Chondrocyte (in vitro differentiated cells): Measurements from ENCODE around the gene PLXDC2. TPM values are rescaled to one million over a fixed set of nuclear protein-coding genes. Genes with fewer than 3 reads are reported as not detected.

ENCODE experiments used
- DNase-seq: peaks from one replicate; pipeline ENCODE4 v3.0.0; 2021; ENCODE audit warnings: mixed read lengths, low spot score
- H3K27ac Mint-ChIP-seq: one replicate; pipeline ENCODE4 v1.8.0; 2021; ENCODE audit warnings: mild to moderate bottlenecking, moderate library complexity, mixed read lengths; ENCODE audit not compliant: unreplicated experiment
- H3K27me3 Mint-ChIP-seq: 2 replicates; pipeline ENCODE4 v1.8.0; 2021; ENCODE audit warnings: low read depth, mixed read lengths
- H3K36me3 Mint-ChIP-seq: 2 replicates; pipeline ENCODE4 v1.8.0; 2021; ENCODE audit warnings: low read depth, mixed read lengths
- H3K4me1 Mint-ChIP-seq: 2 replicates; pipeline ENCODE4 v1.8.0; 2021; ENCODE audit warnings: low read depth, mild to moderate bottlenecking, mixed read lengths
- H3K4me3 Mint-ChIP-seq: one replicate; pipeline ENCODE4 v1.8.0; 2021; ENCODE audit warnings: mild to moderate bottlenecking, moderate library complexity, mixed read lengths; ENCODE audit not compliant: unreplicated experiment
- H3K9me3 Mint-ChIP-seq: 2 replicates; pipeline ENCODE4 v1.8.0; 2021; ENCODE audit warnings: low read depth, mixed read lengths
- CTCF ChIP-seq: fragments of 200-600 bp; sonication (generic); IDR thresholded peaks from 2 replicates; pipeline ENCODE4 v1.5.0; 2021; ENCODE audit warnings: antibody characterized with exemption, mild to moderate bottlenecking, moderate library complexity
- total RNA-seq: library from RNA; stranded (reverse); gene quantifications from 3 replicates; pipeline ENCODE4 v1.2.1, GENCODE V29; 2021

Gene PLXDC2
- total RNA-seq, 1 donor from 2014 or later = 88.5 TPM

DNA sequence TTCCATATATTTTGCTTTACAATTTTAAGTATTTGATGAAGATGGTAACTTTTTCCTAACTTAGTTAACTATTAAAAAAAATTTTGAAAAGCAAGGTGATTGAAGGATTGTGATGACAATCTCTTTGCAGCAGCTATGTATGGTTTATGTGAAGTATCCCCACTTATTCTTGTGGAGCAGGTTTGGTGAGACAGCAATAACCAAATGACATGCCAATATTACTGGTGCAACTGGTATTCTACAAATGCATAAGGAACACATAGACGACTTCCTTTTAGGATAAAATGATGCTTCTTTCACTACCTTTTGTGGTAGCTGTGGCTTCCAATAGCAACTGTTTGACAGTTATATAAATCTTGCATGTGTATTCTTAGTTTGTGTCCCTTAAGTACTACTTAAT lies 465.3 kb downstream of the PLXDC2 start:
- H3K4me3 Mint-ChIP-seq = no peak overlapping the region
- H3K27ac Mint-ChIP-seq = no peak overlapping the region
- H3K27me3 Mint-ChIP-seq = no peaks in the 10 kb centered on the region
- H3K4me1 Mint-ChIP-seq = peaks cover 7% of the 10 kb centered on the region
- H3K36me3 Mint-ChIP-seq = peaks cover 15% of the 10 kb centered on the region
- no peak for TF ChIP-seq CTCF
- H3K9me3 Mint-ChIP-seq = no peaks in the 10 kb centered on the region
- no peak for DNase-seq

DNA sequence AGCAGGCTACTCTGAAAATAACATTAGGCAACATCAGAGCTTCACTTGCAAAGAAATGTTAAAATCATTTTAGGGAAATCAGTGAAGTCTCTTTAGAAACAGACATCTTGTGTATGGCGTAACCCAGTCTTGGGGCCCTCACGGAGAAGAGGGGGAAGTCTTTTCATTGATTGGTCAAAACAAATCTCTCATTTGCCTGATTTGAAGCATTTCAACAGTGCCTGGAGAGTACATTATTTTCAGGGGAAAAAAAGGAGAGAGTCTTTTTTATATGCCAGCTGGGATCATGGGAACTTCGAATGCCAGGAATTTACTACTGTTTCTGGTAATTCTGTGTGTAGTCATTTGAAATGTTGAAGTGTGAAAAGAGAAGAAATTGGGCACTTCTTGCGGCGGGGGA lies 471.4 kb downstream of the PLXDC2 start:
- Mint-ChIP-seq H3K4me1 (peaks cover 8% of the 10 kb centered on the region), H3K4me3 (no peak overlapping the region), H3K9me3 (peaks cover 4% of the 10 kb centered on the region), H3K36me3 (no peaks in the 10 kb centered on the region), H3K27me3 (no peaks in the 10 kb centered on the region), H3K27ac (no peak overlapping the region)
- DNase-seq = no peak
- TF ChIP-seq CTCF = no peak

DNA sequence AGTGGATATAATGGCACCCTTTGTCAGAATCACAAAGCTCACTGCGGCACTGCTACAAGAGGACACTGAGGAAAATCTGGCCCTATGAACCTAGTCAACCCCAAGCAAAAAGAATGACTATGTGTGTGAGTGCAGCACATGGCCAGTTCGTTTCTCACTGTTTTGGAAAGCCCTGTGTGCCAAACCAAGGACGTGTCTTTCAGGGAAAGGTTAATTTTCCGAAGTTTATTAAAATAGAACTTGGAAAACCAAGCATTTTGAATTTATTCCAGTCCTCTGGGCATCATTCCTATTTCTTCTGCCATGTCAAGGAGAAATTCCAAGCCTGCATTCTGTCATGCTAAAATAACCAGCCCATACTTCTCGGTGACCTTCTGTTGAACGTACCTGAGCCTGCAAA lies 471.8 kb downstream of the PLXDC2 start:
- Mint-ChIP-seq H3K4me3 (no peak overlapping the region), H3K27me3 (no peaks in the 10 kb centered on the region), H3K4me1 (peaks cover 8% of the 10 kb centered on the region), H3K36me3 (no peaks in the 10 kb centered on the region), H3K27ac (no peak overlapping the region), H3K9me3 (peaks cover 4% of the 10 kb centered on the region)
- TF ChIP-seq CTCF = no peak
- no peak for DNase-seq

- H3K36me3 Mint-ChIP-seq = no peaks in the 10 kb centered on the region
- no peak for TF ChIP-seq CTCF
- H3K9me3 Mint-ChIP-seq = peaks cover 8% of the 10 kb centered on the region
- H3K4me1 Mint-ChIP-seq = peaks cover 8% of the 10 kb centered on the region
- DNase-seq = no peak
- no peaks in the 10 kb centered on the region for H3K27me3 Mint-ChIP-seq
- H3K27ac Mint-ChIP-seq = no peak overlapping the region
- no peak overlapping the region for H3K4me3 Mint-ChIP-seq
Observed at GRCh38 chr10:20289070-20289828, 473.0 kb downstream of the PLXDC2 start.

- Mint-ChIP-seq H3K36me3 (peaks cover 7% of the 10 kb centered on the region), H3K27me3 (no peaks in the 10 kb centered on the region), H3K4me3 (no peak overlapping the region), H3K9me3 (peaks cover 27% of the 10 kb centered on the region), H3K4me1 (peaks cover 13% of the 10 kb centered on the region), H3K27ac (no peak overlapping the region)
- DNase-seq = no peak
- no peak for TF ChIP-seq CTCF
Observed at GRCh38 chr10:20298417-20298816, 482.2 kb downstream of the PLXDC2 start.
